Breast epithelium (tissue), 4 donors: ENCODE results near the gene GPR137. TPM values are rescaled to one million over a fixed set of nuclear protein-coding genes. Genes with fewer than 3 reads are reported as not detected.

ENCODE experiments used
- DNase-seq, 2 donors: peaks; one replicate each; pipeline ENCODE4 v3.0.0-alpha.2; 2019; ENCODE audit warnings: low spot score in 2 of 2
- H3K27ac ChIP-seq, 2 donors: fragments of 200-600 bp; sonication (generic) in 1 of 2; one replicate each; pipeline ENCODE4 v1.5.1; 2016 to 2019; ENCODE audit warnings: mild to moderate bottlenecking in 1 of 2
- H3K27me3 ChIP-seq, 2 donors: fragments of 200-600 bp; sonication (generic) in 1 of 2; one replicate each; pipeline versions ENCODE4 v1.5.1 to v1.6.0; 2017 to 2019; ENCODE audit warnings: control low read depth in 1 of 2, mild to moderate bottlenecking in 1 of 2
- H3K36me3 ChIP-seq: fragments of 200-600 bp; one replicate; pipeline ENCODE4 v1.5.1; 2019
- H3K4me1 ChIP-seq, 2 donors: fragments of 200-600 bp; sonication (generic); one replicate each; pipeline ENCODE4 v1.5.1; 2016 to 2019; ENCODE audit warnings: control low read depth in 1 of 2
- H3K4me3 ChIP-seq, 3 donors: fragments of 200-600 bp; sonication (generic); 1 replicate in 2 of 3; 2 replicates in 1 of 3; pipeline ENCODE4 v1.5.1; 2016 to 2019; ENCODE audit warnings: mild to moderate bottlenecking in 3 of 3, moderate library complexity in 2 of 3
- H3K9me3 ChIP-seq, 2 donors: fragments of 200-600 bp; sonication (generic) in 1 of 2; one replicate each; pipeline ENCODE4 v1.5.1; 2016 to 2019; ENCODE audit warnings: control low read depth in 1 of 2
- CTCF ChIP-seq, 3 donors: fragments of 450-650 bp; IDR thresholded peaks; one replicate each; pipeline ENCODE4 v1.5.1; 2016 to 2017; ENCODE audit warnings: antibody characterized with exemption in 3 of 3, mild to moderate bottlenecking in 3 of 3, moderate library complexity in 3 of 3
- POLR2A ChIP-seq: fragments of 450-650 bp; IDR thresholded peaks from one replicate; pipeline ENCODE4 v1.6.1; 2016; ENCODE audit warnings: antibody characterized with exemption, mild to moderate bottlenecking, moderate library complexity
- POLR2AphosphoS5 ChIP-seq, 3 donors: sonication (generic); formaldehyde crosslinking; IDR thresholded peaks; one replicate each; pipeline ENCODE4 v1.6.1; 2017; ENCODE audit warnings: antibody characterized with exemption in 3 of 3
- intact Hi-C: fragments of 100-400 bp; cut with DNase I; formaldehyde crosslinking; loops from one replicate; pipeline ENCODE4 v1.15.1; 2023; ENCODE audit warnings: low total_unique reads
- total RNA-seq, 3 donors: library from RNA; depleted of rRNA; stranded (reverse); fragments of >200 nt; gene quantifications; one replicate each; pipeline ENCODE4 v1.1.0, GENCODE V29; 2016

Gene GPR137
- total RNA-seq, 3 donors from 2014 or later: 8.9 to 14.7 (median 11.1) TPM

- no peak for TF ChIP-seq CTCF (IDR thresholded peaks at IDR 0.05)
- TF ChIP-seq POLR2A: no peak
- no peak for TF ChIP-seq POLR2AphosphoS5 (IDR thresholded peaks at IDR 0.05)
- intact Hi-C loops: no loop called here
- H3K9me3 ChIP-seq: no peaks in the 10 kb centered on the region
- H3K27me3 ChIP-seq: no peaks in the 10 kb centered on the region
- H3K27ac ChIP-seq: peak overlapping the region; percentile 100
- H3K4me1 ChIP-seq: peaks cover 4 to 13% of the 10 kb centered on the region in 2 donors
- H3K36me3 ChIP-seq: no peaks in the 10 kb centered on the region
- DNase-seq: no peak
- H3K4me3 ChIP-seq: peak overlapping the region; percentile 83 to 92 (median 87)
Measured at GRCh38 chr11:64239662-64240434, 45.8 kb upstream of the GPR137 start.

DNA sequence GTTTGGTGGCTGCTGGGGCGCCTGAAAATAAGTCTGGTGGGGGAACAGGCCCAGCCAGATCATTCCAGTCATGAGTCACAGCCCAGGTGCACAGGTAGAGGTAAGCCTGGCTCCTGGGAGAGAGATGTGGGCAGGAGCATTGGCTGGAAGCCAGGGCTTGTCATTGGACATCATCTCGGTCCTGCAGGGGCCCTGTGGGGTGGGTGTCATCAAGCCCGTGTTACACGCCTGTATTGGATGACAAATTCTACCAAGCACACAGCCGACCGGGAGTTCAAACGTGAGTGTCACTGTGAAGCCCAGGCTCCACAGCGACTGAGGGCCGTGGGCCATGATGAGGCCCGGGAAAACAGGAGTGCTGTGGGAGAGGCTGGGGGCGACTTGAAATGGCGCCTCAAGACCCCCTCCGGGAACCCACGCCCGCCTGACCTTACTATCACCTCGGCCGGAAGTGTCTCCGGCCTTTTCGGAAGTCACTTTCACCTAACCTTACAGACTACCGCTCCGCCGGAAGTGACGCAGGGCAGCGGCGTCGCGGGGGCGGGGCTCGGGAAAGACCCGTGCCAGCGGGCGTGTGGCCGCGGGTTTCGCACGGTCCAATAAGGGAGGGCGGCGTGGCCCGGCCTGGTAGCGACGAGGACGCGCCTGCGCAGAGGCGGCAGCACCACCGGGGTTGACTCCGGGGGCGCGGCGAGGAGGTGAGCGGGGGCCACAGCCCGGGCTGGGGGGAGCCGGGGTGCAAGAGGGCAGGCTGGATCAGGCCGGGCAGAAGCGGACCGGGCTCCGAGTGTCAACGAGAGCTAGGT is 45.0 kb upstream of the GPR137 start, which contains the start of gene FKBP2:
Gene FKBP2, plus strand, starts transcription at position 661 of the 806 bp plus-strand sequence. CDS start 1,293 bp downstream, outside the sequence.
- H3K4me3 ChIP-seq: peak within 1 kb of the TSS; percentile 83 to 92 (median 87)
- peaks cover 4 to 13% of the 10 kb centered on the region in 2 donors for H3K4me1 ChIP-seq
- intact Hi-C loops: no loop called here

DNA sequence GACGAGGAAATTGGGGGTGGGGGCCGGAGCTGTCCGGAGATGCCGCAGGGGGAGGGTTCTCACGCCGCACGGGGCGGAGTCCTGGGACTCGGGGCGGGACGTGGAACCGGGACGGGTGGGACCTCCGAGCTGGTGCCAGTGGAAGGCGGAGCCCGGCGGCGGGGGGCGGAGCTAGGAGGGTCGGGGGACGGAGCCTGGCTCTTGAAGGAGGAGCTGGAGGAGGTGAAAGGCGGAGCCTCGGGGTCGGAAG is 44.5 kb upstream of the GPR137 start:
- H3K27ac ChIP-seq: peak overlapping the region; percentile 100
- H3K9me3 ChIP-seq: no peaks in the 10 kb centered on the region
- H3K4me1 ChIP-seq: peaks cover 4 to 12% of the 10 kb centered on the region in 2 donors
- no peaks in the 10 kb centered on the region for H3K27me3 ChIP-seq
- DNase-seq: peak in 1 of 2 donors; percentile 99
- intact Hi-C loops: no loop called here
- no peaks in the 10 kb centered on the region for H3K36me3 ChIP-seq
- TF ChIP-seq POLR2AphosphoS5 (IDR thresholded peaks at IDR 0.05) (no peak), POLR2A (no peak), CTCF (IDR thresholded peaks at IDR 0.05) (no peak)
- H3K4me3 ChIP-seq: peak overlapping the region; percentile 83 to 92 (median 87)

More for the DNA sequence above, 45.0 kb upstream of the GPR137 start, which contains the start of gene FKBP2:
- Histone ChIP-seq H3K36me3 (no peaks in the 10 kb centered on the region), H3K27ac (peak within 1 kb of the TSS; percentile 100), H3K9me3 (no peaks in the 10 kb centered on the region), H3K27me3 (no peaks in the 10 kb centered on the region)
- peak; percentile 96 to 98 for DNase-seq
- TF ChIP-seq POLR2AphosphoS5 (IDR thresholded peaks at IDR 0.05) (peak; percentile 85 to 98 (median 95)), POLR2A (peak; percentile 81), CTCF (IDR thresholded peaks at IDR 0.05) (no peak)

DNA sequence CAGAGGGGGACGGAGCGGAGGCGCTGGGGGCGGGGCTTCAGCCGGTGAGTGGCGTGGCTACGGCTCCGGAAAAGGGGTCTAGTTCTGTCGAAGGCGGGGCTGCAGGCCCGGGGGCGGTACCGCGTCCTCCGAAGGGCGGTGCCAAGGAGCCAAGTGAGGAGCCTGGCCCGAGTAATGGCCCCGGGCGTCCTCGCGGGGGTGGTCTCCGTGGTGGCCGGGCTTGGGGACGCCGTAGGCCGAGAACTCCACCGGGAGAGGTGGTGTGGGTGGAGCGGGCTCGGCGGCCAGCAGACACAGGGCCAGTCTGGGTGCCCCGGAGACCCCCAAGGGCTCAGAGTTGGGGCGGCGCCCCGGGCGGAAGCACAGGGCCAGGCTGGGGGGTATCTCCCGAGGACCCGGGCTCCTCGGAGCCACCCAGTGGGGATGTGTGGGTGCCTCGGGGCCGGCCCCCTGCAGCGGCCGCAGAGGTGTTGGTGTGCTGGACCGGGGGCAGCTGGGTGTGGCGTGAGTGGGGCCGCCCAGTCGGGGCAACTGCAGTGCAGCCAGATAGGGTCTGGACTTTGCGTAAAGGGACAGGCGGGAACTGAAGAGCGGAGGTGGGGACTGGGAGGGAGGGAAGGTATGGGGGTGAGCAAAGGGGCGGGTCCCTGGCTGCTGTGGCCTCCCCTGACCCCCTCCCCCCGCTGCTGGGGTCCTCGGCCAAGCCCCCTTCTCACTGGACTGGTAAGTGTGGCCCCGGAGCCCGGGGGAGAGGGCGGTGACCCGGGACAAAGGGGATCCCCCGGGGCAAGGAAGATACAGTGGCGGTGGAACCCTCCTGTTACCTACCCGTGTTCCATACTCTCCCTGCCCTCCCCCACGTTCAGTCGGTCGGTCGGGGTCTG is 43.9 kb upstream of the GPR137 start:
- Histone ChIP-seq H3K4me3 (peak overlapping the region; percentile 83 to 92 (median 87)), H3K9me3 (no peaks in the 10 kb centered on the region), H3K27me3 (no peaks in the 10 kb centered on the region), H3K36me3 (no peaks in the 10 kb centered on the region), H3K4me1 (peaks cover 4 to 12% of the 10 kb centered on the region in 2 donors), H3K27ac (peak overlapping the region; percentile 100)
- TF ChIP-seq POLR2A (no peak), CTCF (IDR thresholded peaks at IDR 0.05) (peak in 1 of 3 donors; percentile 8), POLR2AphosphoS5 (IDR thresholded peaks at IDR 0.05) (peak in 2 of 3 donors; percentile 28 to 52)
- intact Hi-C loops: no loop called here
- peak; percentile 61 to 100 for DNase-seq
